Occipital lobe (tissue), 2 donors: ENCODE measurements around the gene SYNM. TPM values are rescaled to one million over a fixed set of nuclear protein-coding genes. Genes with fewer than 3 reads are reported as not detected.

Experiments used
- DNase-seq: peaks from one replicate; lab custom pipeline; 2025; lab: John Stamatoyannopoulos, UW
- total RNA-seq: library from RNA; depleted of rRNA; stranded (reverse); fragments of >200 nt; gene quantifications from one replicate; pipeline ENCODE4 v1.2.3, GENCODE V29; 2014

The SYNM gene
- total RNA-seq, 1 donor from 2014 or later: 6.6 TPM

GRCh38 chr15:99165020-99165790 lies 60.3 kb downstream of the SYNM start:
- DNase-seq: no peak

GRCh38 chr15:99165956-99166689 lies 61.2 kb downstream of the SYNM start:
- DNase-seq: no peak

- DNase-seq: no peak
These were observed 62.3 kb downstream of the SYNM start for GRCh38 chr15:99167201-99167600.

DNA sequence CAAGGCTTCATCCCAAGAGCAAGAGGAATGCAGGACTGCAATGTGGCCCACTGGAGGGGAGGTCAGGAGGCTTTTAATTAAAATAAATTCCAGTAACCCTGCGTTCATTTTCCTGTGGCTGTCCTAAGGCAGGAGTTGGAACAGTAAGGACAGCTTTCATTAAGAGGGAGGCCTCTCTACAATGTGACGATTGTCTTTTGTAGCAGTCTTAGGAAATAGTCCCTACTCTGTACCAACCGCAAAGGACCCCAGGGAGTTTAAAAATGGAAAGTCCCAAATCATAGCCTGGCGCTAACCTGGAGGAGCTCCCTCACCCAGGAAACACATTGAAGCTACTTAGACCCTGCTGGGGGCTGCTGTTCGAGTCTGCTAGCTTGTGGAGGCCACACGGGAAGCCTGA lies 62.8 kb downstream of the SYNM start:
- DNase-seq: no peak

GRCh38 chr15:99168601-99169580 lies 64.0 kb downstream of the SYNM start:
- DNase-seq: no peak

- DNase-seq: no peak
These were observed 65.0 kb downstream of the SYNM start for GRCh38 chr15:99169769-99170311.

DNA sequence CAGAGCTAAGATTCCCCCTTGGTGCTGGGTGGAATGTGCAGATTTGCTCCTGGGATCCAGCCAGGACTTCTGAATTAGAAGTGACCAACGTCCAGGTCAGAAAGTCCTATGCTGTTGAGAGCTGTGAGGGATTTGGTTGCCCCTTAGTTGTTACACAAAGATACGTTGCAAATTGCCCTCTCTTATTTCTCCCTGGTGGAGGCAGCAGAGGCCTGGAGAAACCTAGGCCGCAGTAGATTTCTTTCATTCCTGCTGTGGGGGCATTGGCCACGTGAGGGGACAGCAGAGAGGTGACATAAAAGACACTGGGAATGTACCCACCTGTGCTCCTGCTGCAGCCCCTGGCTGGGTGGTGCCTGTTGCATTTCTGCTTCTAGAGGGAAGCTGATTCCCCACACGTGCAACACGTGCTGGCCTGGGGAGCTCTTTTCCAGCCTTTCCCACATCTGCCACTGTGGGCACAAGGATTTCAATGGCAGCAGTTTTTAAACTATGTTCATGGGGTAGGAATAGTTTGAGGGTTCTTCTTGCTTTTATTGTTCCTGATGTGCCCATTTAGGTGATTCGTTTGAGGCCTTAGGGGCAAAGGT lies 65.7 kb downstream of the SYNM start:
- no peak for DNase-seq

DNA sequence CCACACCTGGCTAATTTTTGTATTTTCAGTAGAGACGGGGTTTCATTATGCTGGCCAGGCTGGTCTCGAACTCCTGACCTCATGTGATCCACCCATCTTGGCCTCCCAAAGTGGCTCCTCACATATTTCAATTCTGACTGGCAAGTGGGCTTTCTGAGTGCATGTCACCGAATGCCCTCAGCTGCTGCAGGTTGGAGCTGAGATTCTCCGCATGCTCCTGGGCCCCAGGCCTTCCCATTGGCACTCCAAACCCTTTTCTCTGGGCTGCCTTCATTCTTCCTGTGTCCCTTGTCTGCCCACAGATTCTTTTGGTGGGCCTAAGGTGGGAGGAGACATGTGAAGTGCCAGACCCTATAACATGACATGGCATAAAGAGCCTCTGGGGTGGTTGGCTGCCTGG lies 67.3 kb downstream of the SYNM start:
- no peak for DNase-seq

- no peak for DNase-seq
These were observed 68.1 kb downstream of the SYNM start for GRCh38 chr15:99172989-99173388.

DNA sequence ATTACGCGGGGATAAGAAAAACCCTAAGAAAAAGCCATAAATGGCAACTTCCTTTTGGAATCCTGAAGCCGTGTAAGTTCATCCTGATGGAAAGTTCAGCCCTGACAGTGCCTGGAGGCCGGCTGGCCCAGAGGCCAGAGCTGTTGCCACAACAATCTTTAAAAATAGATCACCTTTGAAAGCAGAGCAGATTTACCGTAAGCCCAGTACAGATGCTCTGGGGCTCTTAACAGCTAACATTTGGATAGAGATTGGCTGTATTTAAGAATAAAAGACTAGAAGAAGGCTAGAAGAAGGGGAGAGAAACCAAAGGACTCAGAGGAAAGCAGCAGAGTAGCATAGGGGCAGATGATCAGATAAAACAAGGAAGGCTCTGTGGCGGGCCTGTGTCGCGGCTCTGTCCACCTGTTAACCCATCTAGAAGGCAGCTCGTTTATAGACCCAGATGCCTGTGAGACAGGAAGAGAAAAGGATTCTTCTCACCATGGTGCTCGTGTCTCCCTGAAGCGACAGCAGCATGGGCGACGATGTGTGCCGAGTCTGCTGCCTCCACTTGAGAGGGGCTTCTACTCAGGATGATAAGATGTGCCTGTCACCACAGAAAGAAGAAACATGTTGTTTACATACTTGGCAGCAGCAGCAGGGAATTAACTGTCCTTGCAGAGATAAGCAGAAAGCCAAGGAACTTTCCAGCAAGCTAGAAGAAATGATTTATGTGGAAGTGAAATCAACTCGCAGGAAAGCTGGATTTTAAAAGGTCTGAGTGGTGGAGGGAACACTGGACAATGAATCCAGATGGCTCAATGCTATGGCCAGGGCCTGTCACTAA lies 69.9 kb downstream of the SYNM start:
- no peak for DNase-seq

- DNase-seq: no peak
These were observed 71.9 kb downstream of the SYNM start for GRCh38 chr15:99176757-99177156.

DNA sequence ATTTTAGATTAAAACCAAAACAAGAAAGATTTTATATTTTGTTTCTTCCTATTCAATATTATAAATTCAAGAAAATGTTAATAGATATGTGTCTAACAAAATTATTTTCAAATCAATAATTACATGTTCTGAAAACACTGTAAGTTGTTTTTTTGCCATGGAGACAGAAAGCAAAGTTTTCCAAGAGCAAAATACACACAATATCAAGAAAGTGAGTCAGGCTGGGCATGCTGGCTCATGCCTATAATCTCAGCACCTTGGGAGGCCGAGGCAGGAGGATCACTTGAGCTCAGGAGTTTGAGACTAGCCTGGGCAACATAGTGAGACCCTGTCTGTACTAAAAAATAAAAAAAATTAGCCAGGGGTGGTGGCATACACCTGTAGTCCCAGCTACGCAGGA lies 72.8 kb downstream of the SYNM start:
- DNase-seq: no peak

- DNase-seq: no peak
These were observed 75.4 kb downstream of the SYNM start for GRCh38 chr15:99180086-99180963.

DNA sequence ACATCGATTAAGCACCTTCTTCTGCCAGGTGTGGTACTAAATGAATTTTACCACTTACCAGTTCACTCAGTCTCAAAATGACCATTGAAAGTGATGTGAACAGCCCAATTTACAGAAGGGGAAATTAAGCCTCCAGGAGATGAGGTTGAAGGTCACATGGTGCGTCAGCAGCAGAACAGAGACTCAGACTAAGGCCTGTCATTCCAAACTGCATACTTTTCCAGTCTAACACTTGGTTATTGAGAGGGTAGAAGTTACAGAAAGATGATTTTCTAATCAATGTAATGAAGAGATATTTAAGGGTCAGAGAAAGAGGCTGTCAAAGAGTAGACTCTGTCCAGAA lies 76.1 kb downstream of the SYNM start:
- DNase-seq: no peak

GRCh38 chr15:99181545-99181971 lies 76.7 kb downstream of the SYNM start:
- no peak for DNase-seq

- DNase-seq: no peak
These were observed 77.9 kb downstream of the SYNM start for GRCh38 chr15:99182791-99183190.
